Hypothalamus (tissue), 51 donors: ENCODE data around the gene TXLNB.

Source experiments
- DNase-seq, 51 donors: peaks; one replicate each; lab custom pipeline; 2025; lab: John Stamatoyannopoulos, UW

TXLNB gene

DNA sequence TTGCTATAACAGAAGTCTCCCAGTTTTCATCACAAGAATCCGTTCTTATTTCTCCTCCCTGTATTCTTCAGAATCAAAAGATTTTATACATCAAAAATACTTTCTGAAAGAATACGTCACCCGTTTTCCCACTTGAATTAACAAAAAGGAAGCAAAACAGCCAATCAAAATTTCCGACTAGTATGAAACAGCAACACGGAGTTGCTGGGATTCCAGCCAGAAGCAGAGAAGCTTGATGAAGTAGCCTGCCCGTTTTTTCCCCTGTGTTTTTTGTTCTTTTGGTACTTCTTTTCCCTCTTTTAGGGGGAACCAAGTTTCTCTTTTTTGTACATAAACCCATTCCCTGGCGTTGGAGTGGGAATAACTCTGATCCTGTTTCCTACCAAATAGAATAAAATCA, 14.6 kb downstream of the TXLNB start:
- peak in 1 of 51 donors; percentile 11 for DNase-seq

DNA sequence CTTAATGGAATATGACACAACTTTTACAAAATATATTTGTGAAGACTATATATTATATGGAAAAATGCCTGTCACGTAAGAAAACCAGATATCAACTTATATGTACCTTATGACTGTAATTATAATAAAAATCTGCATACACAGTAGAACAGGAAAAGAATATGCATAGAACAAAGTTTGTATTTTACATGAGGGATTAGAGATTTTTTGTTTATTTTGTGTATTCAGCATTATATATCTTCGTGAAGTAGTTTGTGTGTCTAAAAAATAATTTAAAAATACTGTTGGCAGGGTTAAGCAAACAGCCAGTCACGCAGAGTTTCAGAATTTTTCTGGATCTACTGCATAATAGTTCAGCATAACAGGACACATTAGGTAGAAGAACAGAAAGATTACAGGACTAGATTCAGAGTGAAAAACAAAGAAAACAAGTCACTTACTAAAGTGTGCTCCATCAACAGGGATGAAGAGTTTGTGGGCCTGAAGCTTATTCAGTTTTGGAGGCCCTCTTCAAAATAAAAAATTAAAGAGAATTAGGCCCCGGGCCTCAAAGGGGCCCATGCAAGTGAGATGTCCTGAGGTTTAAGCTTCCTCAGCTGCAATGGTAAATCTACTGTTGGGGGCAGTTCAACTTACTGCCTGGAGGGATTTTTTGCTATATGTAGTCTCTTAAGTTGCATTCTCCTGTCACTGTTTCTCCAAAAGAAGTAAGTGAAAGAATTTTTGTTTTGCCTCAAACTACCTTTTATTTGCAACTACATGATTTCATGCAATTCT, 16.3 kb downstream of the TXLNB start:
- DNase-seq: no peak

DNA sequence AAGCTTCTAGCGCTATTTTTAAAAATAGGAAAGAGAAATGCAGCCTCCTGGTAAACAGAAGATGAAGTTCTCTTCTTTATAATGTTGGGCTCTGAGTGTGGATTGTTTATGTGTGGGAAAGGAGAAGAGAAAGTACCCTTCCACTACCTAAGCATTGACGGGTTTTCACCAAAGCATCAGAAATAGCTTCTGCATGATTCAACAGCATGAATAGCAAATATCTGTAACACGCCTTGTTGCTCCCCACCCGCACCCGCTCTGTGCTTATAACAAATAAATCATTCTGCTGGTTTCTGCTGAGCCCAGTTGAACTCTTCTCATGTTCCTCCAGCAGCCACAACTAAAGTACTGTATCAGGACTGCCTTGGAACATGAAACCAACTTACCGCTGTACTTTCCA, 20.7 kb downstream of the TXLNB start:
- DNase-seq: peak in 2 of 51 donors; percentile 9 to 43

DNA sequence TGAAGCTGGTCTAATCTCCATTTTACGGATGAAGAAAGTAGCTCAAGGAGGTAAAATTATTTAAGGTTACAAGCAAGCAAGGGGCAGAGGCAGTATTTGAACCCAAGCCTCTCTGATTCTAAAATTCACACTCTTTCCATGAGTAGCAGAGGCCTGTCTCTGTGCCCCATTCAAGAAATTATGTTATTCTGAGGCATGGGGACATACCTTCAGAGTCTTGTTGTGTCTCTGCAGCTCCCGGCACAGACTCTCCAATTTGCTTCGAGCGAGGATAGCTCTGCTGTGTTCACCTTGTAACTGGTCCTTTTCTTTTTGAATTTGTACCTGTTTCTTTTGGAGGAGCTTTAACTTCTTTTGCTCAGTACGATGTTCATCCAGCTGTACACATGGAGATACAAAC, 21.5 kb downstream of the TXLNB start:
- DNase-seq: no peak

DNA sequence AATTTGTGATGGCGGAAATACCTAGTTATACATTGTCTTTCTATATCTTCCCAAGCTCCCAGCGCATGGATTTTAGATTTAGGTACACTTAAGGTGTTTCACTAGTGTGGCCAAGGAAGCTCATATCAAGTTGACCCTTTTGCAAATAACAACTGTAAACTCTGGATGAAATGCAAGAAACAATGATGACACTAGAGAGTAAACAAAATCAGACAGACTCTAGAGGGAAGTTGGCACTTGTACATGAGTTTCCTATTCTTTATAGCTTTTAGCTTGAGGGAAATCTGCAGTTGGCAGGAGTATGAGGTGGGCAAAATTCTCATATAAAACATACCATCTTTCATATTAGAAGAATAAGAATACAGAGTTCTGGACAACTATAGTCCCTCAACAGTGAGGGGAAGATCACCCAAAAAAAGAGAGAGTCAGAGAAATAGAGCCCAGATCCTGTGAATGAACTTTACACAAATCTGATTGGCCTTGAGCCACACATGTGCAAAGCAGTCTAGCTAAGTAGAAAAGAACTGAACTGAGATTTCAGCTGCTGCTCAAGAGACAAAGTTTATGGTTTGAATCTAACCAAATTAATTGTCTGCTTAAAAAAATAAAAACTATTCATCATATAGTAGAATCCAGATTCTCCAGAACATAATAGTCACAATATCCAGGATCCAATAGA, 26.1 kb downstream of the TXLNB start:
- no peak for DNase-seq

DNA sequence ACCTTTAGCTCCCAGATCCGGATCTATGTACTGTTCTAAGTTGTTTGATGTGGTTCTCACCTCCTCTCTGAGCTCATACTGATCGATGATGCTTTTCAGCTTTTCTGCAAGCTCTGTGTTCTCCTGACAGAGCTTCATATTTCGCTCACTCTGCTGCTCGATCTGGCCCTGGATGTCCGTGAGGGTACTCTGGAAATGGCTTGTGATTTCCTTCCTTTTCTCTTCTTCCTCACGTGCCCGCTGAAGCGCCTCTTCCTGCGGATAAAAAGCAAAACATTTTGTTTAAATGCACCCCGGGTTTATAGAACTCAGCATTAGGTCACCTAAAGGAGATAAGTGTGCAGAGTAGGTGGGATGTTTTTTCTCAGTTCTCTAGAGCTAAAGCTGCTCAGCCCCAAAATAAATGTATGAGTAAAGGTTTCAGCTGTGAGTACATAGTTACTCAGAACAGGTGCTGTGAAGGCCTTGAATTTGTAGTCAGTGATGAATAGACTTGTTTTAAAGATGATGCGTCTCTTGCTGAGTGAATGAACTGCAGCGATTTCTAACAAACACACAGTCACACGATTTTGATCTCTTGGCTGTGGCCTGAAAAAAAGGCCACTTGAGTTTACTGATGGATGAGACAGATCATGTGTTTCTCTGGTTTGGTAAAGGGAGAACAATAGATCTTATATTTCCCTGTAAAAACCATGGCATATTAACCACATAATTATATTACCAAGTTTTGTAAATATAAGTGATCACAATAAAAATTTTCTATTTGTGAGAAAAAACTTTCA, 29.1 kb downstream of the TXLNB start:
- no peak for DNase-seq

DNA sequence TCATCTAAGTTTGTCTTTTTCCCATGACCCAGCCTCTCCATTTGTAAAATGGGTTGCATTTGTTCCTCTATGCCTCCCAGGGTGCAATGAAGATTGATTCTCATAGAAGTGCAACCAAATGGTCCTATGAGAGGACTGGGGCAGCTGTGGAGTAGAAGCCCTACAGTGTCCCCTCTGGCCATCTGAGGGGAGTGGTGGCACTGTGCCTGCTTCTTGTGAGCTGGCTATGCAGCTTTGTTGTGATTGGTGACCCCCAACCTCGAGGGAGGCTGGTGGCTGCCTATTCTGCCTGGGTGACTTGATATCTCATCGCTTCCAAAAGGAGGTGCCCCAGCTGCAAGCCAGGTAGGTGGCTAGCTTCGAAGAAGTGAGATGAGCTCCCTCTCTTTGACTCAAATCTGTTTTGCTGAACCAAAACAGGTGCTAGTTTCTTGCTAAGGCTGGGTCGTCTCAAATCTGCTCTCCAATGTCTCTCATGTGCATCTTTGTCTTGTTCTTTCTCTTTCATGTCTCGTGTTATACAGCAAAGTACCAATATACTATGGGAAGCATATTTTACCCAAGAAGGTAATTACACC, 33.9 kb downstream of the TXLNB start:
- DNase-seq: no peak

DNA sequence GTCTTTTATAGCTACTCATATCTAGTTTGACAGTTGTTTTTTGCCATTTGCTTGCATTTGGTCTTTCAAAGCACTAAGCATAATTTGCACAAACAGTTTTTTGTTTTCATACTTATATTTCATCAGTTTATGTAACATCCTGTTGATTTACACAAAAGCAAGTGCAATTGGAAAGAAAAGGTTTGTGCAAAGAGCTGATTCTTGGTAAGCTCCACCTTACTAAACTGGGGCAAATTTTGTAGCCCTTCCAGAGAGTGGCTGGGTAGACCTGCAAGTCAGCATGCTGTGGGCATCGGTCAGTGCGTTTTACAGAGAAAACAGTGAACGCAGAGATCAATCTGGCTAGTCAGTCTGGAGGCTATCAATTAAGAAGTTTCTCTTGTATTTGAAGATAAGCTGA, 34.5 kb downstream of the TXLNB start:
- no peak for DNase-seq

DNA sequence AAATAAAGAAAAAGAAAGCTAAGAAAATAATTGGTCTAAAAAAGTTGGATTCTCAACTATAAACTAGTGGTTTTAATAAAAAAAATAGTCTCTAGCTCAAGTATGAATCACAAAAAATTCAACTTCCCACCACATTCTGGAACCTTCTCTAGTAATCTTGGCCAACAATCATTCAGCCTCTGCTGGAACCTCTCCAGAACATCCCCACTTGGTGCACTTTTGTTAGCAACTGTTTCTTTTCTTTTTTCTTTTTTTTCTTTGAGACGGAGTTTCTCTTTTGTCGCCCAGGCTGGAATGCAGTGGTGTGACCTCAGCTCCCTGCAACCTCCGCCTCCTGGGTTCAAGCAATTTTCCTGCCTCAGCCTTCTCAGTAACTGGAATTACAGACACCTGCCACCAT, 35.7 kb downstream of the TXLNB start:
- DNase-seq: no peak

DNA sequence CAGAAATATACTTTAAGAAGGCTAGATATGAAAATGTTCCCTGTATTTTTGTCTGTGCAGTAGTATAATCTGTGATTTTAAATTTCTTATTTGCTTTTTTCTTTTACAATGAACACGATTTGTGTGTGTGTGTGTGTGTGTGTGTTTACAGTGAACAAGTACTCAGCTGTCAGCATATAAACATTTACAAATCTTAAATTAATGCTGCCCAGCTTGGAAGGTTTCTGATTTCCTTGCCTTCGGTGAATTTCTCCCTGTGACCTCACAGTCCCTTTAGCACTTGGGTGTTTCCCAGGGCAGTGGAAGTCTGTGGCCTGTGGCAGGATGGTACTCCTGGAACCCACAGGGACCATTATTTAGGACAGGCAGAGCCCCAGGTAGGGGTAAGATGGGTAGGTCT, 37.6 kb downstream of the TXLNB start:
- no peak for DNase-seq

DNA sequence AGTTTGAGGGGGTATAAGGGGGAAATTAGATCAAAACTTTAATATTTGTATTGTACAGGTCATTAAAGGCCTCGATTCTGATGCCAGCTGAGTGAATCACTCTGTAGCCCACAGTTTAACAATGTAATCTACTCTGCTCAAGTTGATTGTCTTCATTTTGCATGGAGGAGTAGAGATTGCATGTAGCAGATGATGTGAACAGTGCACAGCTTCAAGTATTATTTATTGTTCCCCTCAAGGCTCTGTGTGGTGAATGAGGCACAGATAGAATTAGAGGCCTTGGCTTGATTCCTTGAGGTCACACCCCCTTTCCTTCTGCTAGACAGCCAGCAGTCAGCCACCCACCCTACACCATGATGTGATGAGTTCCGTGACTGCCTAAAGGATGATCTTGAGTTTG, 38.1 kb downstream of the TXLNB start:
- DNase-seq: no peak

DNA sequence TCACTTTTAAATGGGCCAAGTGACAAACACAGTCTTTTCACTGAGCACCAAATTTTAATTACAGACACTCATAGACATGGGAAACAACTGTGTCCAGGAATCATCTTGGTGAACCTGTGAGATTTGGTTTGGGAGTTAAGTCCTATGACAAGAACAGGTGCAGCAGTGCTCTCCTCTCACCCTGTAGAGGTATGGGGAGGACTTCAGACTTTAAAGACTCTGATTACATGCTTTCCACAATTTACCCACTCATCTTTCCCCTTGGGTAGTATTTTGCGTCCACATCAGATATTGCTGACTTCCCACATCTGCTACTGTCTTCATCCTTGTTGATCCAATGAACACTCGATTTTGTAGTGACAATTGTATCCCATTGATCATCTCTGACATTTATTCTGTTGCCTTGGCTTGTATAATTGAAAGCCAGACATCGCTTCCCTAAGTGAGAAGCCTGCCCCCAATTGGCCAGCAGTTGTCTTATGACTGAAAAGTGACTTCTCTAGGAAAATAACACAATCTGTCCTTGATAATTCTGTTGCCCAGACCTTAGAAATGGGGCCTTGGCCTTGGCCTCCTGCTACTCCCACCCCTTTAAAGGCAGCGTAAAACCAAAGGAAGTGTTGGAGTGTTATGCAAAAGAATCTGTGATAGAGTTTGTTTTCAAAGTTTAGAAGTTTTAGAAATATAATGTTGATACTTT, 40.0 kb downstream of the TXLNB start:
- no peak for DNase-seq

DNA sequence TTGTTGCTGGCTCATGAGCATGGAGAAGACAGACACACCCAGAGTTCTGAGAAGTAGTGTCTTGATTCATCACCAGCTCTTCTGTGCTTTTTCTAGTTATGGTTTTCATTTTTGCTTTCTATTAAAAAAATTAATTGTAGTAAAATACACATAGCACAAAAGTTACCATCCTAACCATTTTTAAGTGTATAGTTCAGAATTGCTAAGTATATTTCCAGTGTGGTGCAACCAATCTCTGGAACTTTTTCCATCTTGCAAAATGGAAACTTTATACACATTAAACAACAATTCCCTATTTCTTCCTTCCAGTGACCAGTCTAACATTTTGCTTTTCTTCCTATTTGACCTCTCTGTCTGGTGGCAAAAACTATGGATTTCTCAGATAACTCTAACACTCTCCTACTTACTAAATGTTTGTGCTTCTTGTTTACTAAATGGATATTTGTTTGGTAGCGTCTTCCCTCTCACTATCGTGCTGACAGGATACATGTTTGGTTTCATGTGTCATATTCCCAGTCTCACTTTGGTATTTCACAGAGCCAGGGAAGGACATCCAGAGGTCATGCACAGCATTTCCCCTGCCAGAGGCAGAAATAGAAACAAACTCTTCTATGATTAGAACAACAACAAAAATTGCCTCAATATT, 40.6 kb downstream of the TXLNB start:
- DNase-seq: no peak

DNA sequence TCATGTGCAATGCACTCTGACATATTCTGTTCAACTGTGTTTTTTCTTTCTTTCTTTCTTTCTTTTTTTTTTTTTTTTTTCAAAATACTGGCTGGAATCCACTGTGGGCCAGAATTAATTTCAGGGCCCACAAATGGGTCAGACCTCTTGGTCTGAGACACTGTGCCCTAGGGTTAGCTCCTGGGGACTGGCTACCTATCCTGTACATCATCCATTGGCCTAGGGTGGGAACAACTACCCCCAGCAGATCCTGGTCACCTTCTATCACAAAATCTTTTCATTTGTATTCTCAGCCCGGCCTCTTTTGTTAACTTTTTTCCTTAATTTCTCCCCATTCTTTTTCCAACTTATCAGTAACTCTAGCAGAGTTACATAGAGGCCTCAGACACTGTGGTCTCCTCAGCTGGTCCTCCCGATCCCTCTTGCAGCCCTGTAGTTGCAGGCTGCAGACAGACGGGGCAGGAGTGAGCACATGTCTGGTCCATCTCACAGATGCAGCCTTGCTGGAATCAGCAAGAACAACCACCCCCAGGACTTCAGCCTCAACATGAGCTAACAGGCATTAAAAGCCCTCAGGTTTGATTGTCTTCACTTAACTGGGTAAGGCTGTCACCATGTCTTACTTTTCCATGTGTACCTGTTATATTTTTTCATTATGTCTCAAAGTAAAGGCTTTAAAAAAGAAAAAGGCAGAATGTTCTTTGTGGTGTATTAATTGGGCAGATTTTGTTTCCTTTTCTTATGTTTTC, 41.3 kb downstream of the TXLNB start:
- peak in 14 of 51 donors; percentile 1 to 42 (median 16) for DNase-seq

DNA sequence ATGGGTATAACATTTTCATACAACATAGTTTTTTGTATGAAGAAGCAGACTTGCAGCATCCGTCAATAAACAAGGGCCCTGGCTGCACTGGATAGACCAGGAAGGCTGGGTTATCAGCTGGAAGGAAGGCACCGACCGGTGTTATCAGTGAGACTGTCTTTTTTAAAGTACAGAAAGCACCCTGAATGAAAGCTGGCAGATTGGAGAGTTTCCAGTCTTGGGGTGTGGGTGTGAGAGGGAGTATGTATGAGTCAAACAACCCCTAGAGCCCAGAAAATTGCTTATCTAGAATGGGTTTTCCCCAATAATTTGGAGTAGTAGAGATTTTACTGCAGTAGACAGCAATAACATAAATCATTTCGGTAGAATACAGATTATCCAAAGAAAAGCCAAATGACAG, 42.4 kb downstream of the TXLNB start:
- peak in 1 of 51 donors; percentile 3 for DNase-seq

DNA sequence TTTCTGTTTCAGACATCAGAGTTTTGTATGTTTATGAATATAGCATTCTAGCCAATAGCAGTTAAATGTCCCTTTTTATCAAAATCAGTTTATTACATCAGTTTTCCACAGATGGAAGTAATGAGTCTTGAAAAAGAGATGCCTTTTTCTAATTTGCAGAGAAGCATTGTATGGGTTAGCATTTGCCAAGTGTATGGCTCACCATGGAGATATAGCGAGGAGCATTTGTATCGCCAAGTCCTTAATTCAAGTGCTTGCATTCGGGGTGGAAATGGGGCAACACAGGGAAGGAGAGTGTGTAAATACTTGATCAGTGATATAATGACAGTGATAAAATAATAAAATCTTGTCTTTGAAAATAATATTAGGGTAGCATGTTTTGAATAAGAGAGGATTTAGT, 42.9 kb downstream of the TXLNB start:
- no peak for DNase-seq

DNA sequence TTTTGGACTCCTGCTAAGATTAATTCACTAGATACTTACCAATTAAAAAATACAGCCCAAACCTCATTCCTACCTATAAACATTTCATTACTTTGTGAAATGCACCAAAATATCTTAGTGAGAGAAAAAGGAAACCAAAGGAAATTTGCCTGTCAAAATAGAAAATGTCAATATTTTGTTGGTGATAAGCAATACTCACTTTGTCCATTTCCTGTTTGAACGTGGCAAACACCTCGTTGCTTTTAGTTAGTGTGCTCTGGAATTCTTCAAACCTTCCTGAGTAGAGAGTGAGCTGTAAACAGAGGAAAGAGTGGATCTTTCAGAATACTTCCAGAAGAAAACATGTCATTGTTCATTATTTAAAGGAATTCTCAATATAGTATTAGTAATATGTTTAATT, 44.2 kb downstream of the TXLNB start:
- no peak for DNase-seq

DNA sequence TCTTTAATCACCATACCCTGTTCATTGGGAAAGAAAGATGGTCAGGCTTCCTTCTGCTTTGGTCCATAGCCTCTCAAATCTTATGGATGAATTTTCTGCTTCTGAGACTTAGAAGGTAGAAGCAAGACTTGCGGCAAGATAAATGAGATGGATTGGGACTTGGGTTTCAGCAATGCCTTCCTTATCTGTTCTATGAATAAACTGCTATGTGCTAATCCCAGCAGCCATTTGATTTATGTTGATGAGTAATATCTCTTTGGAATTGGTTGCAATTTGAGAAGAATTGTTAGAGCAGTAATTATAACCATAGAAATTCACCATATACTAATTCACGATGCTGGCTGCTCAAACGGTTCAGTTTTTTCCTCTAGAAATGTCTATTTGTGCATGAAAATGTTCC, 48.3 kb downstream of the TXLNB start:
- DNase-seq: no peak

DNA sequence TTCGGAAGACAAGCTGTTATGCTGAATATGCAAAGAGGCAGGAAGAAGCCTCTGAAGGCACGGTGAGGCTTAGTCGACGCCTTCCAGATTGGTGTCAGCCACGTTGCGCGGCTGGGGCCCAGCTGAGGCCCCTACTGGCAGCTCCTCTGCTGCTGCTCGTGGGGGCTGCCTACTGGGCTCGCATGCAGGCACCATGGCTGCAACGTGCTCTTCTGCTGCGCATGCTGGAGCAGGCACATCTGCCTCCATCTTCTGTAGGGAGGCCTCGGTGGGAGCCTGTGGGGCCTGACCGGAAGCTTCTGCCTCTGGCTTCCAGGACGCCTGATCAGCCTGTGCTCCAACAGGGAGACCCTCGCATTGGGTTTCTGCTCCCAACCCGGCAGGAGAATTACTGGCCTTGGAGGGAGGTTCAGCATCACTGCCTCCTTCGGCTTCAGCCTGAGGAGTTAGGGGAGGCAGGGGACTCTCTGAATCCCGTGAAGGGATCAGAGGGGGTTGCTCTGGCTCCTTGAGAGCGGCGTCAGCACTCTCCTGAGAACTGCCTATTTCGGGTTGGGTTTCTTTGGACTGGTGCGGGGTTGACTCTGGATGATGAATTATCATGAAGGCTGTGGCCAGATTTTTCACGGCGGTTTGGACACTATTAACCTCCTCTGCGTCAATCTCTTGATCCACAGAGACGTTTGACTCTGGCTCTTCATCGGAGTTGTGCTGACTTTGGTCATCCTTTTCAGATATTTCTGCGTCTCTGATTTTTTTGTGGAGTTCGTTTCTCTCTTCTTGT, 49.1 kb downstream of the TXLNB start:
- DNase-seq: no peak
